ENCODE data around the gene SLC35G3. TPM values are rescaled to one million over a fixed set of nuclear protein-coding genes. Genes with fewer than 3 reads are reported as not detected.
"Not testable (repeated sequence)": the region's sequence is repeated elsewhere in the genome, so short reads cannot be mapped to it uniquely, and the experiment has no call there.

Gene SLC35G3
- total RNA-seq, 1 donor from 2014 or later, result not detected

GRCh38 chr17:35185849-35186248 lies 8.3 kb downstream of the SLC35G3 start:
- peaks cover 37% of the 10 kb centered on the region for H3K36me3 ChIP-seq
- H3K27me3 ChIP-seq (ENCODE audit: low read depth), result no peaks in the 10 kb centered on the region
- H3K27ac ChIP-seq (replicated peaks), result no peak overlapping the region
- no peak for DNase-seq
- H3K4me3 ChIP-seq, result no peak overlapping the region
- H3K9me3 ChIP-seq (replicated peaks), result no peaks in the 10 kb centered on the region
- intact Hi-C loops (cut with micrococcal nuclease), result no loop called here
- no peaks in the 10 kb centered on the region for H3K4me1 ChIP-seq
- TF ChIP-seq CTCF (IDR thresholded peaks at IDR 0.05; ENCODE audit: borderline replicate concordance), result no peak

- no peaks in the 10 kb centered on the region for H3K4me1 ChIP-seq
- H3K36me3 ChIP-seq, result peaks cover 51% of the 10 kb centered on the region
- DNase-seq, result no peak
- TF ChIP-seq CTCF (IDR thresholded peaks at IDR 0.05; ENCODE audit: borderline replicate concordance), result no peak
- H3K4me3 ChIP-seq, result no peak overlapping the region
- H3K27ac ChIP-seq (replicated peaks), result no peak overlapping the region
- no peaks in the 10 kb centered on the region for H3K27me3 ChIP-seq (ENCODE audit: low read depth)
- H3K9me3 ChIP-seq (replicated peaks), result no peaks in the 10 kb centered on the region
- intact Hi-C loops (cut with micrococcal nuclease), result no loop called here
These were observed 9.9 kb downstream of the SLC35G3 start for GRCh38 chr17:35184274-35184673.

GRCh38 chr17:35183332-35183731 lies 10.9 kb downstream of the SLC35G3 start:
- no peak for DNase-seq
- Histone ChIP-seq H3K36me3 (peaks cover 52% of the 10 kb centered on the region), H3K27ac (replicated peaks) (no peak overlapping the region), H3K9me3 (replicated peaks) (no peaks in the 10 kb centered on the region), H3K4me1 (no peaks in the 10 kb centered on the region), H3K27me3 (ENCODE audit: low read depth) (no peaks in the 10 kb centered on the region), H3K4me3 (no peak overlapping the region)
- no peak for TF ChIP-seq CTCF (IDR thresholded peaks at IDR 0.05; ENCODE audit: borderline replicate concordance)
- intact Hi-C loops (cut with micrococcal nuclease), result no loop called here

- not testable (repeated sequence) for H3K9me3 ChIP-seq (replicated peaks); H3K27me3 ChIP-seq (ENCODE audit: low read depth); H3K27ac ChIP-seq (replicated peaks); H3K4me1 ChIP-seq; H3K4me3 ChIP-seq; DNase-seq
- intact Hi-C loops (cut with micrococcal nuclease), result loop anchor here (10.0 kb wide), 1 partner anchor 355 kb away; the partner anchor contains the start of gene SLFN12L
- H3K36me3 ChIP-seq, result peaks cover 61% of the 10 kb centered on the region
These were observed 14.8 kb downstream of the SLC35G3 start for GRCh38 chr17:35179379-35179778.

GRCh38 chr17:35176897-35177296 lies 17.3 kb downstream of the SLC35G3 start:
- peaks cover 6% of the 10 kb centered on the region for H3K4me1 ChIP-seq
- peaks cover 64% of the 10 kb centered on the region for H3K36me3 ChIP-seq
- DNase-seq, result no peak
- H3K27me3 ChIP-seq (ENCODE audit: low read depth), result no peaks in the 10 kb centered on the region
- no peak overlapping the region for H3K4me3 ChIP-seq
- H3K27ac ChIP-seq (replicated peaks), result no peak overlapping the region
- TF ChIP-seq CTCF (IDR thresholded peaks at IDR 0.05; ENCODE audit: borderline replicate concordance), result no peak
- no peaks in the 10 kb centered on the region for H3K9me3 ChIP-seq (replicated peaks)
- intact Hi-C loops (cut with micrococcal nuclease), result loop anchor here (10.0 kb wide), 1 partner anchor 358 kb away; the partner anchor contains the start of gene SLFN12L

- Histone ChIP-seq H3K4me1 (peaks cover 10% of the 10 kb centered on the region), H3K27me3 (ENCODE audit: low read depth) (no peaks in the 10 kb centered on the region), H3K4me3 (no peak overlapping the region), H3K27ac (replicated peaks) (no peak overlapping the region), H3K9me3 (replicated peaks) (no peaks in the 10 kb centered on the region), H3K36me3 (peaks cover 59% of the 10 kb centered on the region)
- DNase-seq, result no peak
- no peak for TF ChIP-seq CTCF (IDR thresholded peaks at IDR 0.05; ENCODE audit: borderline replicate concordance)
- intact Hi-C loops (cut with micrococcal nuclease), result loop anchor here (10.0 kb wide), 1 partner anchor 359 kb away; the partner anchor contains the start of gene SLFN12L
These were observed 18.4 kb downstream of the SLC35G3 start for GRCh38 chr17:35175638-35176415.

All from left ventricle myocardium inferior (tissue), 1 donor.